ENCODE results near the gene NID2. TPM values are rescaled to one million over a fixed set of nuclear protein-coding genes. Genes with fewer than 3 reads are reported as not detected.
A peak's percentile ranks its signal among the peaks of the same experiment; 100 is the strongest.

Gene NID2
- 0.49 TPM in 1 of 2 replicates, not detected in the other for total RNA-seq (2014; rRNA removed; shearing (Covaris generic))

- DNase-seq, result peak; percentile 67 to 80
- Histone ChIP-seq H3K4me3 (peak within 1 kb of the TSS; percentile 61), H3K4me1 (peaks cover 4% of the 10 kb centered on the region; the same call in 1 of the 2 replicates), H3K36me3 (no peaks in the 10 kb centered on the region), H3K27me3 (no peaks in the 10 kb centered on the region), H3K9me3 (replicated peaks) (no peaks in the 10 kb centered on the region), H3K27ac (no peak within 1 kb of the TSS)
Measured at GRCh38 chr14:52068615-52069306, at the start of gene NID2. TSS of gene NID2 (minus strand) at chr14:52069059. CDS start at chr14:52068994, 65 bp downstream.

- Histone ChIP-seq H3K27ac (no peak overlapping the region), H3K4me3 (no peak overlapping the region), H3K9me3 (replicated peaks) (no peaks in the 10 kb centered on the region), H3K4me1 (no peaks in the 10 kb centered on the region), H3K27me3 (no peaks in the 10 kb centered on the region), H3K36me3 (no peaks in the 10 kb centered on the region)
- no peak for DNase-seq
Measured at GRCh38 chr14:52117111-52117832, 48.4 kb upstream of the NID2 start.

- H3K36me3 ChIP-seq, result no peaks in the 10 kb centered on the region
- no peaks in the 10 kb centered on the region for H3K27me3 ChIP-seq
- no peak for DNase-seq
- no peaks in the 10 kb centered on the region for H3K9me3 ChIP-seq (replicated peaks)
- H3K4me1 ChIP-seq, result no peaks in the 10 kb centered on the region
- H3K4me3 ChIP-seq, result no peak overlapping the region
- H3K27ac ChIP-seq, result no peak overlapping the region
Measured at GRCh38 chr14:52115286-52115685, 46.4 kb upstream of the NID2 start.

GRCh38 chr14:52112336-52113018 is 43.6 kb upstream of the NID2 start:
- no peak for DNase-seq
- Histone ChIP-seq H3K9me3 (replicated peaks) (no peaks in the 10 kb centered on the region), H3K4me1 (no peaks in the 10 kb centered on the region), H3K27me3 (no peaks in the 10 kb centered on the region; the same call in 1 of the 2 replicates), H3K4me3 (no peak overlapping the region), H3K36me3 (no peaks in the 10 kb centered on the region), H3K27ac (no peak overlapping the region)

GRCh38 chr14:52111583-52111982 is 42.7 kb upstream of the NID2 start:
- Histone ChIP-seq H3K27me3 (no peaks in the 10 kb centered on the region; the same call in 1 of the 2 replicates), H3K4me1 (no peaks in the 10 kb centered on the region), H3K27ac (no peak overlapping the region), H3K36me3 (no peaks in the 10 kb centered on the region), H3K9me3 (replicated peaks) (no peaks in the 10 kb centered on the region), H3K4me3 (no peak overlapping the region)
- no peak for DNase-seq

GRCh38 chr14:52110441-52111086 is 41.7 kb upstream of the NID2 start:
- no peak overlapping the region for H3K4me3 ChIP-seq
- H3K27ac ChIP-seq, result no peak overlapping the region
- no peaks in the 10 kb centered on the region for H3K9me3 ChIP-seq (replicated peaks)
- H3K27me3 ChIP-seq, result no peaks in the 10 kb centered on the region; the same call in none of the 2 replicates
- no peak for DNase-seq
- H3K4me1 ChIP-seq, result no peaks in the 10 kb centered on the region
- H3K36me3 ChIP-seq, result no peaks in the 10 kb centered on the region

- DNase-seq, result no peak
- no peaks in the 10 kb centered on the region for H3K4me1 ChIP-seq
Measured at GRCh38 chr14:52108823-52109222, 40.0 kb upstream of the NID2 start.

GRCh38 chr14:52106840-52107239 is 38.0 kb upstream of the NID2 start:
- H3K27me3 ChIP-seq, result no peaks in the 10 kb centered on the region; the same call in none of the 2 replicates
- no peak overlapping the region for H3K27ac ChIP-seq
- no peaks in the 10 kb centered on the region for H3K9me3 ChIP-seq (replicated peaks)
- no peaks in the 10 kb centered on the region for H3K4me1 ChIP-seq
- H3K36me3 ChIP-seq, result no peaks in the 10 kb centered on the region
- no peak for DNase-seq
- H3K4me3 ChIP-seq, result no peak overlapping the region

More at GRCh38 chr14:52108823-52109222, 40.0 kb upstream of the NID2 start:
- no peaks in the 10 kb centered on the region for H3K36me3 ChIP-seq
- H3K4me3 ChIP-seq, result no peak overlapping the region
- no peak overlapping the region for H3K27ac ChIP-seq
- no peaks in the 10 kb centered on the region for H3K9me3 ChIP-seq (replicated peaks)
- no peaks in the 10 kb centered on the region; the same call in none of the 2 replicates for H3K27me3 ChIP-seq

GRCh38 chr14:52103416-52103815 is 34.6 kb upstream of the NID2 start:
- H3K36me3 ChIP-seq, result no peaks in the 10 kb centered on the region
- DNase-seq, result no peak
- H3K4me3 ChIP-seq, result no peak overlapping the region
- no peaks in the 10 kb centered on the region for H3K9me3 ChIP-seq (replicated peaks)
- H3K4me1 ChIP-seq, result no peaks in the 10 kb centered on the region
- no peaks in the 10 kb centered on the region; the same call in none of the 2 replicates for H3K27me3 ChIP-seq
- no peak overlapping the region for H3K27ac ChIP-seq

- Histone ChIP-seq H3K27me3 (no peaks in the 10 kb centered on the region), H3K4me3 (no peak overlapping the region), H3K4me1 (no peaks in the 10 kb centered on the region), H3K9me3 (replicated peaks) (no peaks in the 10 kb centered on the region), H3K36me3 (no peaks in the 10 kb centered on the region), H3K27ac (no peak overlapping the region)
- no peak for DNase-seq
Measured at GRCh38 chr14:52095794-52096193, 26.9 kb upstream of the NID2 start.

GRCh38 chr14:52095336-52095735 is 26.5 kb upstream of the NID2 start:
- H3K4me3 ChIP-seq, result no peak overlapping the region
- no peaks in the 10 kb centered on the region for H3K36me3 ChIP-seq
- no peaks in the 10 kb centered on the region for H3K27me3 ChIP-seq
- H3K4me1 ChIP-seq, result no peaks in the 10 kb centered on the region
- H3K9me3 ChIP-seq (replicated peaks), result no peaks in the 10 kb centered on the region
- H3K27ac ChIP-seq, result no peak overlapping the region
- no peak for DNase-seq

- Histone ChIP-seq H3K4me1 (no peaks in the 10 kb centered on the region), H3K27me3 (no peaks in the 10 kb centered on the region), H3K27ac (no peak overlapping the region), H3K9me3 (replicated peaks) (no peaks in the 10 kb centered on the region), H3K4me3 (no peak overlapping the region), H3K36me3 (no peaks in the 10 kb centered on the region)
- DNase-seq, result no peak
Measured at GRCh38 chr14:52094546-52095271, 25.9 kb upstream of the NID2 start.

- no peak overlapping the region for H3K4me3 ChIP-seq
- H3K9me3 ChIP-seq (replicated peaks), result no peaks in the 10 kb centered on the region
- H3K27ac ChIP-seq, result no peak overlapping the region
- H3K27me3 ChIP-seq, result no peaks in the 10 kb centered on the region
- H3K4me1 ChIP-seq, result peaks cover 3% of the 10 kb centered on the region; the same call in 1 of the 2 replicates
- DNase-seq, result no peak
- no peaks in the 10 kb centered on the region for H3K36me3 ChIP-seq
Measured at GRCh38 chr14:52091928-52092327, 23.1 kb upstream of the NID2 start.

GRCh38 chr14:52090936-52091335 is 22.1 kb upstream of the NID2 start:
- no peak overlapping the region for H3K4me3 ChIP-seq
- H3K36me3 ChIP-seq, result no peaks in the 10 kb centered on the region
- no peaks in the 10 kb centered on the region for H3K27me3 ChIP-seq
- H3K9me3 ChIP-seq (replicated peaks), result no peaks in the 10 kb centered on the region
- no peak overlapping the region for H3K27ac ChIP-seq
- DNase-seq, result no peak
- peaks cover 6% of the 10 kb centered on the region; the same call in 1 of the 2 replicates for H3K4me1 ChIP-seq
